Nephron (organoid): ENCODE results near the gene KCTD10.

Experiments
- H3K27ac Mint-ChIP-seq, 3 experiments: 2 replicates each; pipeline ENCODE4 v1.8.0; 2020; ENCODE audit warnings: mixed read lengths in 3 of 3, mild to moderate bottlenecking in 2 of 3, moderate library complexity in 1 of 3
- H3K27me3 Mint-ChIP-seq: 2 replicates; pipeline ENCODE4 v1.8.0; 2021; ENCODE audit warnings: low read depth, mild to moderate bottlenecking, moderate library complexity, mixed read lengths
- H3K36me3 Mint-ChIP-seq: 2 replicates; pipeline ENCODE4 v1.8.0; 2020; ENCODE audit warnings: low read depth, mixed read lengths
- H3K4me1 Mint-ChIP-seq: 2 replicates; pipeline ENCODE4 v1.8.0; 2020; ENCODE audit warnings: mixed read lengths
- H3K4me3 Mint-ChIP-seq, 3 experiments: 2 replicates each; pipeline ENCODE4 v1.8.0; 2020; ENCODE audit warnings: mild to moderate bottlenecking in 3 of 3, mixed read lengths in 3 of 3, moderate library complexity in 2 of 3
- H3K9me3 Mint-ChIP-seq: 2 replicates; pipeline ENCODE4 v1.8.0; 2020; ENCODE audit warnings: mixed read lengths
- CTCF ChIP-seq, 3 experiments: fragments of 200-600 bp; sonication (generic); IDR thresholded peaks; one replicate each; pipeline ENCODE4 v1.5.0; 2021; ENCODE audit warnings: antibody characterized with exemption in 3 of 3; ENCODE audit not compliant: unreplicated experiment in 3 of 3

Gene KCTD10

GRCh38 chr12:109500406-109501185 is 23.5 kb upstream of the KCTD10 start:
- H3K4me3 Mint-ChIP-seq: no peak overlapping the region
- H3K9me3 Mint-ChIP-seq: no peaks in the 10 kb centered on the region
- H3K27ac Mint-ChIP-seq: no peak overlapping the region
- TF ChIP-seq CTCF (IDR thresholded peaks at IDR 0.05; ENCODE audit: unreplicated experiment in 3 of 3): no peak
- no peaks in the 10 kb centered on the region for H3K27me3 Mint-ChIP-seq
- H3K36me3 Mint-ChIP-seq: peaks cover 79% of the 10 kb centered on the region
- no peaks in the 10 kb centered on the region for H3K4me1 Mint-ChIP-seq

- no peaks in the 10 kb centered on the region for H3K4me1 Mint-ChIP-seq
- peaks cover 78% of the 10 kb centered on the region for H3K36me3 Mint-ChIP-seq
- H3K9me3 Mint-ChIP-seq: no peaks in the 10 kb centered on the region
- no peak for TF ChIP-seq CTCF (IDR thresholded peaks at IDR 0.05; ENCODE audit: unreplicated experiment in 3 of 3)
- no peak overlapping the region for H3K4me3 Mint-ChIP-seq
- no peak overlapping the region for H3K27ac Mint-ChIP-seq
- H3K27me3 Mint-ChIP-seq: no peaks in the 10 kb centered on the region
These were observed 20.6 kb upstream of the KCTD10 start for GRCh38 chr12:109497675-109498074.

- H3K9me3 Mint-ChIP-seq: no peaks in the 10 kb centered on the region
- H3K27ac Mint-ChIP-seq: no peak overlapping the region
- no peak for TF ChIP-seq CTCF (IDR thresholded peaks at IDR 0.05; ENCODE audit: unreplicated experiment in 3 of 3)
- H3K4me3 Mint-ChIP-seq: no peak overlapping the region
- no peaks in the 10 kb centered on the region for H3K27me3 Mint-ChIP-seq
- peaks cover 72% of the 10 kb centered on the region for H3K36me3 Mint-ChIP-seq
- no peaks in the 10 kb centered on the region for H3K4me1 Mint-ChIP-seq
These were observed 19.2 kb upstream of the KCTD10 start for GRCh38 chr12:109496306-109496705.

- Mint-ChIP-seq H3K27ac (no peak overlapping the region), H3K36me3 (peaks cover 71% of the 10 kb centered on the region), H3K27me3 (no peaks in the 10 kb centered on the region), H3K4me3 (no peak overlapping the region), H3K4me1 (no peaks in the 10 kb centered on the region), H3K9me3 (no peaks in the 10 kb centered on the region)
- no peak for TF ChIP-seq CTCF (IDR thresholded peaks at IDR 0.05; ENCODE audit: unreplicated experiment in 3 of 3)
These were observed 17.9 kb upstream of the KCTD10 start for GRCh38 chr12:109495012-109495411.

GRCh38 chr12:109494348-109494881 is 17.3 kb upstream of the KCTD10 start:
- no peaks in the 10 kb centered on the region for H3K4me1 Mint-ChIP-seq
- H3K27me3 Mint-ChIP-seq: no peaks in the 10 kb centered on the region
- peaks cover 70% of the 10 kb centered on the region for H3K36me3 Mint-ChIP-seq
- no peak overlapping the region for H3K4me3 Mint-ChIP-seq
- H3K27ac Mint-ChIP-seq: no peak overlapping the region
- H3K9me3 Mint-ChIP-seq: no peaks in the 10 kb centered on the region
- no peak for TF ChIP-seq CTCF (IDR thresholded peaks at IDR 0.05; ENCODE audit: unreplicated experiment in 3 of 3)

- Mint-ChIP-seq H3K27me3 (no peaks in the 10 kb centered on the region), H3K4me3 (no peak overlapping the region), H3K36me3 (peaks cover 70% of the 10 kb centered on the region), H3K9me3 (no peaks in the 10 kb centered on the region), H3K4me1 (no peaks in the 10 kb centered on the region), H3K27ac (no peak overlapping the region)
- TF ChIP-seq CTCF (IDR thresholded peaks at IDR 0.05; ENCODE audit: unreplicated experiment in 3 of 3): no peak
These were observed 16.8 kb upstream of the KCTD10 start for GRCh38 chr12:109493938-109494337.
